Measurements from ENCODE around the gene NDUFAF7. TPM values are rescaled to one million over a fixed set of nuclear protein-coding genes. Genes with fewer than 3 reads are reported as not detected.

NDUFAF7 gene
- total and polyA plus RNA-seq, 2 of the 13 experiments (the other 11 are each of a cell fraction or from before 2014, with no cell fraction given) = 27.0 to 40.8 TPM

DNA sequence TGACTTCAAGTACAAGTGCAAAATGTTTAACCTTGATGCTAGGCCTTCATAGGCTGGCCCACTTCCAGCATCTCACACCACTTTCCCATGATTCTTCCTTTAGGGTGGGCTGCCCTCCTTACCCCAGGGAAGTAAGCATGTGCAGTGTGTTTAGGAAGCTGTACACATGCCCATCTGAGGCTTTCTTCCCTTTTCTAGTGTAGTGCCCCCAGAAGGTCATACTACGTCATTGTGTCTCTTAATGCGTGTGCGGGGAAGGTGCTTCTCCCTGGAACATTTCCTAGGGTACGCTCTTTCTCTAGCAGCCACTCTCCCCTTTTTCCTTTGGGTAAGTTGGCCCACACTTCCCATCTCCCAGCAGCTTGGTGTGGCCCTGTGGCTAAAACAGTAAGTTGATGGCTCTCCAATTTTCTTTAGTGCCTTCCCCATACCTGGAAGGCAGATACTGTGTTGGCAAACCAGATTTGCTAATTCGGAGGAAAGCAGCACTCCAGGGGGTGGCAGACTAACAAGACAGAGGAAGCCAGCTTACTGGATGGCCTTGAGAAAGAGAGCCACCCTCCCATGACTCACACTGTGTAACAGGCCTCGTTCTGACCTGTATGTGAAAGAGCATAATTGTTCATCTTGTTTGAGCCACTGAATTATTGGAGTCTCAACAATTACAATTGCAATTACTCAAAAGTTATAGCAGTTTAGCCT, 41.9 kb upstream of the NDUFAF7 start (continued):
- TF ChIP-seq ZBTB49 (CRISPR knock-in tag; IDR thresholded peaks at IDR 0.05; ENCODE audit: borderline replicate concordance) = no peak
- TF ChIP-seq, protein P1, sequence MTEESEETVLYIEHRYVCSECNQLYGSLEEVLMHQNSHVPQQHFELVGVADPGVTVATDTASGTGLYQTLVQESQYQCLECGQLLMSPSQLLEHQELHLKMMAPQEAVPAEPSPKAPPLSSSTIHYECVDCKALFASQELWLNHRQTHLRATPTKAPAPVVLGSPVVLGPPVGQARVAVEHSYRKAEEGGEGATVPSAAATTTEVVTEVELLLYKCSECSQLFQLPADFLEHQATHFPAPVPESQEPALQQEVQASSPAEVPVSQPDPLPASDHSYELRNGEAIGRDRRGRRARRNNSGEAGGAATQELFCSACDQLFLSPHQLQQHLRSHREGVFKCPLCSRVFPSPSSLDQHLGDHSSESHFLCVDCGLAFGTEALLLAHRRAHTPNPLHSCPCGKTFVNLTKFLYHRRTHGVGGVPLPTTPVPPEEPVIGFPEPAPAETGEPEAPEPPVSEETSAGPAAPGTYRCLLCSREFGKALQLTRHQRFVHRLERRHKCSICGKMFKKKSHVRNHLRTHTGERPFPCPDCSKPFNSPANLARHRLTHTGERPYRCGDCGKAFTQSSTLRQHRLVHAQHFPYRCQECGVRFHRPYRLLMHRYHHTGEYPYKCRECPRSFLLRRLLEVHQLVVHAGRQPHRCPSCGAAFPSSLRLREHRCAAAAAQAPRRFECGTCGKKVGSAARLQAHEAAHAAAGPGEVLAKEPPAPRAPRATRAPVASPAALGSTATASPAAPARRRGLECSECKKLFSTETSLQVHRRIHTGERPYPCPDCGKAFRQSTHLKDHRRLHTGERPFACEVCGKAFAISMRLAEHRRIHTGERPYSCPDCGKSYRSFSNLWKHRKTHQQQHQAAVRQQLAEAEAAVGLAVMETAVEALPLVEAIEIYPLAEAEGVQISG (CRISPR knock-in tag; IDR thresholded peaks at IDR 0.05) = 0 out of 2 replicates have a peak, but pooled peaks have one; percentile 17
- TF ChIP-seq SKIL (CRISPR knock-in tag; IDR thresholded peaks at IDR 0.05; ENCODE audit: borderline replicate concordance) = no peak
- 0 out of 2 replicates have a peak, but pooled peaks have one; percentile 38 for TF ChIP-seq KAT8 (CRISPR knock-in tag; IDR thresholded peaks at IDR 0.05)
- no peak for TF ChIP-seq ZNF10 (CRISPR knock-in tag; IDR thresholded peaks at IDR 0.05; ENCODE audit: borderline replicate concordance, low read depth)
- 0 out of 2 replicates have a peak, but pooled peaks have one; percentile 49 for TF ChIP-seq ZGPAT (CRISPR knock-in tag; IDR thresholded peaks at IDR 0.05)
- no peak for TF ChIP-seq THAP7 (CRISPR knock-in tag; IDR thresholded peaks at IDR 0.05)
- no peak for TF ChIP-seq MEIS1 (CRISPR knock-in tag; IDR thresholded peaks at IDR 0.05; ENCODE audit: borderline replicate concordance)
- peak; percentile 31; the same call in 1 of the 2 replicates for TF ChIP-seq POGZ (CRISPR knock-in tag; IDR thresholded peaks at IDR 0.05)
- TF ChIP-seq ZNF256 (CRISPR knock-in tag; conservative IDR thresholded peaks at IDR 0.05) = no peak
- TF ChIP-seq ZBTB3 (CRISPR knock-in tag; IDR thresholded peaks at IDR 0.05; ENCODE audit: borderline replicate concordance, low read depth) = no peak
- peak; percentile 66 for TF ChIP-seq CTCF (CRISPR knock-in tag; IDR thresholded peaks at IDR 0.05)
- TF ChIP-seq ZNF230 (CRISPR knock-in tag; IDR thresholded peaks at IDR 0.05) = no peak
- TF ChIP-seq ZFX (CRISPR knock-in tag; IDR thresholded peaks at IDR 0.05; ENCODE audit: low read depth) = peak; percentile 78
- no peak for TF ChIP-seq HMG20B (CRISPR knock-in tag; conservative IDR thresholded peaks at IDR 0.05)
- no peak for TF ChIP-seq MIER2 (CRISPR knock-in tag; IDR thresholded peaks at IDR 0.05)
- TF ChIP-seq ZBTB38 (CRISPR knock-in tag; IDR thresholded peaks at IDR 0.05) = 0 out of 2 replicates have a peak, but pooled peaks have one; percentile 22
